Natural killer cell (primary cell): ENCODE data around the gene CUEDC1. TPM values are rescaled to one million over a fixed set of nuclear protein-coding genes. Genes with fewer than 3 reads are reported as not detected.

Experiments
- ATAC-seq, 3 donors: fragments of 150-1000 bp in 2 of 3; fragments of 200-7000 bp in 1 of 3; cut with Tn5 transposase; 1 replicate in 1 of 3; 2 replicates in 2 of 3; pipeline ENCODE4 v1.10.0; 2021; ENCODE audit warnings: mild to moderate bottlenecking in 2 of 3, moderate library complexity in 2 of 3
- DNase-seq, 2 donors: peaks; one replicate each; pipeline versions ENCODE4 v3.0.0 to v3.0.0-alpha.2; 2013 to 2021; ENCODE audit warnings: mixed read lengths in 1 of 2
- H3K27ac ChIP-seq: one replicate; pipeline ENCODE4 v1.5.1; 2013; ENCODE audit warnings: mild to moderate bottlenecking, low read length
- H3K27me3 ChIP-seq: one replicate; pipeline ENCODE4 v1.6.1; 2013; ENCODE audit warnings: low read length; ENCODE audit not compliant: control insufficient read depth, insufficient read depth
- H3K36me3 ChIP-seq: one replicate; pipeline ENCODE4 v1.6.1; 2013; ENCODE audit warnings: low read length; ENCODE audit not compliant: control insufficient read depth, insufficient read depth
- H3K4me1 ChIP-seq: one replicate; pipeline ENCODE4 v1.6.1; 2013; ENCODE audit warnings: low read length; ENCODE audit not compliant: control insufficient read depth, insufficient read depth
- H3K4me3 ChIP-seq: one replicate; pipeline ENCODE4 v1.5.1; 2013; ENCODE audit warnings: low read length
- H3K9me3 ChIP-seq: one replicate; pipeline ENCODE4 v1.6.1; 2013; ENCODE audit warnings: low read length; ENCODE audit not compliant: control insufficient read depth, insufficient read depth
- H3K27ac Mint-ChIP-seq, 2 donors: one replicate each; pipeline ENCODE4 v1.8.0; 2022; ENCODE audit warnings: mild to moderate bottlenecking in 2 of 2, mixed read lengths in 2 of 2, moderate library complexity in 1 of 2
- H3K27me3 Mint-ChIP-seq, 2 donors: one replicate each; pipeline ENCODE4 v1.8.0; 2022; ENCODE audit warnings: low read depth in 2 of 2, mixed read lengths in 2 of 2
- H3K36me3 Mint-ChIP-seq: one replicate; pipeline ENCODE4 v1.8.0; 2022; ENCODE audit warnings: mixed read lengths
- H3K4me1 Mint-ChIP-seq, 2 donors: one replicate each; pipeline ENCODE4 v1.8.0; 2022; ENCODE audit warnings: mixed read lengths in 2 of 2
- H3K4me3 Mint-ChIP-seq: one replicate; pipeline ENCODE4 v1.8.0; 2022; ENCODE audit warnings: mild to moderate bottlenecking, moderate library complexity, mixed read lengths
- H3K9me3 Mint-ChIP-seq, 2 donors: one replicate each; pipeline ENCODE4 v1.8.0; 2022; ENCODE audit warnings: mixed read lengths in 2 of 2
- WGBS: methylation state at CpG from one replicate; pipeline ENCODE4 v1.1.7; 2013; ENCODE audit warnings: missing lambda C conversion rate; ENCODE audit not compliant: insufficient coverage; 5-methylcytosine and 5-hydroxymethylcytosine counted together
- intact Hi-C: fragments of 100-400 bp; cut with micrococcal nuclease; formaldehyde crosslinking; loops from one replicate; pipeline ENCODE4 v1.14.2; 2022
- total RNA-seq, 4 donors: library from RNA; stranded (reverse); fragments of 120-200 nt in 1 of 4; gene quantifications; one replicate each; pipeline versions ENCODE4 v1.2.3 to v1.2.4, GENCODE V29; 2013 to 2022
- TF ChIP-seq, protein P1 (sequence below): fragments of 200-600 bp; IDR thresholded peaks from one replicate; pipeline ENCODE4 v1.8.0; 2022; ENCODE audit warnings: antibody characterized with exemption

The CUEDC1 gene
- total RNA-seq, 3 donors from 2014 or later (not counting 1 experiment from before 2014, with no cell fraction given): 1.5 to 3.7 (median 2.6) TPM

DNA sequence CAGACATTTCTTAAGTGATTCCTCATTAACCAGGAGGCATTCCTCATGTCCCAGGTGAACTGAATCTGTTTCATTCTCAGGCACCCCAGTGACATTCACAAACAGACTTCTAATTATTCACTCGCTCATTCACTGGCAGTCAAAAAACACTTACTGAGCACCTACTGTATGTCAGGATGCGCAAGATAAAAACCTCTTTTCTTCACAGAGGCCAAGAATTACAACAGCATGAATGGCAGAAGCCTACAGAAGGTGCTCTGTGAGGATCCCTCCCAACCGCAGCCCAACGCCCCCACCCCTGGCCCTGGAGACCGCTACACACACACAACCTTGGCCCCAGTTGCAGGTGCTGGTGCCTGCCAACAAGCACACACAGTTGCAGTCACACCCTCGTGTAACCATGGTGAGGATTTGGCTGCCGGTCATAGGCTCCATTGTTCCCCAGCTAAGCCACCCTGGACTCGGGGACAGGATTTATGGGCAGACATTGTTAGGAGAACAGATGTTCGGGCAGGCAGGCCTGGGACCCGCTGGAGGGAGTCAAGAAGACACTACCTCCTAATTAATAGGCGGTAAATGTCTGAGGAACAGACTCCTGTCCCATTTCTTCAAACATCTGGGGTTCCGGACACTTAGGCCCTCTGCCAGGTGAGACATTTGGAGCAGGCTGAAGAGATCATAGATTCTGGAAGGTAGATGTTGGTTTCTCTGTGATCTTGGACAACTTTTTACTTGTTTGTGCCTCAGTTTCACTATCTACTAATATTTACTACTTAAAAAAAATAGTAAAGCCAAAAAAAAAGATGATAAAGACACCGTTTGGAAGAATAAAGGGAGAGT lies 43.2 kb downstream of the CUEDC1 start:
- no peak for ATAC-seq
- DNase-seq: no peak
- Histone ChIP-seq H3K4me1 (peaks cover 5% of the 10 kb centered on the region), H3K27ac (no peak overlapping the region), H3K36me3 (no peaks in the 10 kb centered on the region), H3K4me3 (no peak overlapping the region), H3K27me3 (no peaks in the 10 kb centered on the region), H3K9me3 (no peaks in the 10 kb centered on the region)
- H3K4me1 Mint-ChIP-seq: no peaks in the 10 kb centered on the region
- H3K27me3 Mint-ChIP-seq: peaks cover 7 to 11% of the 10 kb centered on the region in 2 donors
- no peak overlapping the region for H3K4me3 Mint-ChIP-seq
- no peak overlapping the region for H3K27ac Mint-ChIP-seq
- 95% methylated on average over 12 of the region's 13 CpGs for WGBS
- no peaks in the 10 kb centered on the region for H3K36me3 Mint-ChIP-seq
- intact Hi-C loops: no loop called here
- H3K9me3 Mint-ChIP-seq: no peaks in the 10 kb centered on the region
- TF ChIP-seq, protein P1, sequence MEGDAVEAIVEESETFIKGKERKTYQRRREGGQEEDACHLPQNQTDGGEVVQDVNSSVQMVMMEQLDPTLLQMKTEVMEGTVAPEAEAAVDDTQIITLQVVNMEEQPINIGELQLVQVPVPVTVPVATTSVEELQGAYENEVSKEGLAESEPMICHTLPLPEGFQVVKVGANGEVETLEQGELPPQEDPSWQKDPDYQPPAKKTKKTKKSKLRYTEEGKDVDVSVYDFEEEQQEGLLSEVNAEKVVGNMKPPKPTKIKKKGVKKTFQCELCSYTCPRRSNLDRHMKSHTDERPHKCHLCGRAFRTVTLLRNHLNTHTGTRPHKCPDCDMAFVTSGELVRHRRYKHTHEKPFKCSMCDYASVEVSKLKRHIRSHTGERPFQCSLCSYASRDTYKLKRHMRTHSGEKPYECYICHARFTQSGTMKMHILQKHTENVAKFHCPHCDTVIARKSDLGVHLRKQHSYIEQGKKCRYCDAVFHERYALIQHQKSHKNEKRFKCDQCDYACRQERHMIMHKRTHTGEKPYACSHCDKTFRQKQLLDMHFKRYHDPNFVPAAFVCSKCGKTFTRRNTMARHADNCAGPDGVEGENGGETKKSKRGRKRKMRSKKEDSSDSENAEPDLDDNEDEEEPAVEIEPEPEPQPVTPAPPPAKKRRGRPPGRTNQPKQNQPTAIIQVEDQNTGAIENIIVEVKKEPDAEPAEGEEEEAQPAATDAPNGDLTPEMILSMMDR: no peak

DNA sequence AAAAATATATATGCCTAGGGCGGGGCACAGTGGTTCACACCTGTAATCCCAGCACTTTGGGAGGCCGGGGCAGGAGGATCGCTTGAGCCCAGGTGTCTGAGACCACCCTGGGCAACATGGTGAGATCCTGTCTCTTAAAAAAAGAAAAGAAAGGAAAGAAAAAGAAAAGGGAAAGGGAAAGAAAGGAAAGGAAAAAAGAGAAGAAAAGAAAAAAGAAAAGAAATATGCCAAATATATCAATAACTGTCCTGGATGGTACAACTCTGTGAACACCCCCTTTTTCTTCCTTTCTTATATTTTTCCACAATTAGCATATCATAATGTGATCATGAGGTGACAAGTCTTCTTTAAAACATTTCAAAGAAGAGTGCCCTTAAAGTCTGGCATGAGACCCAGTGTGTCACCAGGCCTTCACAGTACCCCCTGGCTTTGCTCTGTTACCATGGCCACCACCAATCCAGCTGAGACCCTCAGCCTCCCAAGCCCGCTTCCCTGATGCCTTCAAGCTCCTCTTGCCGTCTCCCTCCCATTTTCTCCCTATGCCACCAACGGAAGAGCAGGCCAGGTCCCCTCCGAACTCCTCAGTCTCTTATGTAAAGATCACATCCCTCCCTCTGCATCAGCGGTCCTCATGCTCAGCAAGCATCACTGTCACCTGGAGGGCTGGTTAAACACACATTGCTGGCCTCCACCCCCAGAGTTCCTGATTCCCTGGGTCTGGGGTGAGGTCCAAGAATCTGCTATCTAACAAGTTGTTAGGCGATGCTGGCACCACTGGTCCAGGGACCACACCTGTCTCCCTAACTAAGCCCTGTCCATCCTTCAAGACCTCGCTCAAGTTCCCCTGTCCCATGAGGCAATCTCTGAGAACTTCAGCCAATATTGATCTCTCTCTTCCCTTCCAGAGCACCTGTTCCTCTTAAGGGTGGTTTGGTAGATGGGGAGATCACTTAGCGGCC lies 44.5 kb downstream of the CUEDC1 start:
- Mint-ChIP-seq H3K27ac (no peak overlapping the region), H3K4me3 (no peak overlapping the region), H3K4me1 (no peaks in the 10 kb centered on the region), H3K27me3 (peaks cover 7 to 16% of the 10 kb centered on the region in 2 donors), H3K36me3 (no peaks in the 10 kb centered on the region), H3K9me3 (no peaks in the 10 kb centered on the region)
- intact Hi-C loops: no loop called here
- Histone ChIP-seq H3K27ac (no peak overlapping the region), H3K36me3 (no peaks in the 10 kb centered on the region), H3K27me3 (no peaks in the 10 kb centered on the region), H3K4me1 (peaks cover 5% of the 10 kb centered on the region), H3K9me3 (no peaks in the 10 kb centered on the region), H3K4me3 (no peak overlapping the region)
- DNase-seq: no peak
- TF ChIP-seq, protein P1: no peak
- 90% methylated on average over 10 of the region's 11 CpGs for WGBS
- ATAC-seq: no peak

DNA sequence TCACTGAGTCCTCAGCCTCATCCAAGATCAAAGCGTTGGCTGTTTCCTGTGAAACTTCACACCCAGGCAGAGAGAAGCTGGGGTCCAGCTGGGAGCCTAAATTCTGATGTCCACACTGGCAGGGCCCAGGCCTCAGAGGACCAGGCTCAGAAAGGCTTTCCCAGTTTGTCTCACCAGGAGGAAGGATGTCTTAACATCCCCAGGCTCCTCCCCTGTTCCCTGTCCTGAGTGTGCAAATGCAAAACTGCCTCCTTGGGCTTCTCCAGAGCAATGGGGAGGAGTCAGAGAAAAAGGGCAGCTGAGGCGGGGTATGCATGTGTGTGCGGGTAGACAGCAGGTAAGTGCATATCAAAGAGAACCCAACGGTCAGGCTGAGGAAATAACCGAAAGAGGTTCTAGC lies 45.7 kb downstream of the CUEDC1 start:
- Mint-ChIP-seq H3K4me1 (no peaks in the 10 kb centered on the region), H3K27ac (no peak overlapping the region), H3K36me3 (no peaks in the 10 kb centered on the region), H3K4me3 (no peak overlapping the region), H3K9me3 (no peaks in the 10 kb centered on the region), H3K27me3 (peaks cover 7 to 14% of the 10 kb centered on the region in 2 donors)
- H3K27me3 ChIP-seq: no peaks in the 10 kb centered on the region
- ATAC-seq: no peak
- H3K27ac ChIP-seq: no peak overlapping the region
- no peak for DNase-seq
- WGBS: 77% methylated on average over 5 of the region's 5 CpGs
- intact Hi-C loops: loop anchor here (5.0 kb wide), 1 partner anchor 38 kb away; no protein-coding TSS in a partner anchor
- H3K4me1 ChIP-seq: peaks cover 12% of the 10 kb centered on the region
- no peak overlapping the region for H3K4me3 ChIP-seq
- H3K36me3 ChIP-seq: no peaks in the 10 kb centered on the region
- TF ChIP-seq, protein P1: no peak
- H3K9me3 ChIP-seq: no peaks in the 10 kb centered on the region
